Keratinocyte (primary cell): ENCODE measurements around the gene SLC27A1.

Experiments
- CTCF ChIP-seq, 3 experiments: IDR thresholded peaks in 1 of 3; conservative IDR thresholded peaks in 1 of 3; optimal IDR thresholded peaks in 1 of 3; 2 replicates in 2 of 3; 3 replicates in 1 of 3; pipeline versions ENCODE3 to v1.5.1; 2011; ENCODE audit warnings: low read length in 3 of 3, mild to moderate bottlenecking in 3 of 3, moderate library complexity in 2 of 3, control low read depth in 1 of 3, inconsistent platforms in 1 of 3; ENCODE audit not compliant: insufficient read depth in 2 of 3; ENCODE audit errors: extremely low read depth in 1 of 3
- EZH2 ChIP-seq: IDR thresholded peaks from one replicate; pipeline ENCODE4 v1.6.1; 2012; ENCODE audit warnings: inconsistent platforms, mild to moderate bottlenecking, low read length, moderate library complexity

DNA sequence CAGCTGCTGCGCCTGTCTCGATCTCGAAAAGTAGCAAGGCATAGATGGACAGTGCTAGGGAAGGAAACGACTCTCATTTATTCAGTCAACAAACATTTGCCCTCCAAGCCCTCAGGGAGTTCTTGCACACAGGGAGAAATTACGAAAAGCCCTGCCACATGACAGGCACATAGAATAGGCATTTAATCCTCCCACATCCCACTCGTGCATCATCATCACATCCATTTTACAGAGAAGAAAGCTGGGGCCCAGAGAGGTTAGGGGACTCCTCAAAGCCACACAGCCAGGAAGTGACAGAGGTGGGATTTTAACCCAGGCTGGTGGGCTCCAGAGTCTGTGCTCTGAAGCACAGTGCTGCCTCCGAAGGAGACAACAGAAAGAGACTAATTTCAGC, 33.5 kb upstream of the SLC27A1 start:
- no peak for TF ChIP-seq EZH2
- TF ChIP-seq CTCF (optimal IDR thresholded peaks at IDR 0.05 in 1 of 3, IDR thresholded peaks at IDR 0.05 in 1 of 3, conservative IDR thresholded peaks at IDR 0.05 in 1 of 3; ENCODE audit: extremely low read depth in 1 of 3, insufficient read depth in 2 of 3, low read length in 3 of 3) = no peak
